Tibial artery (tissue), 4 donors: ENCODE measurements around the gene GPR176.

Source experiments
- DNase-seq, 2 donors: peaks; one replicate each; pipeline ENCODE4 v3.0.0-alpha.2; 2019
- H3K27ac ChIP-seq, 2 donors: fragments of 200-600 bp; sonication (generic) in 1 of 2; 1 replicate in 1 of 2; 2 replicates in 1 of 2; pipeline ENCODE4 v1.5.1; 2018 to 2019; ENCODE audit warnings: mild to moderate bottlenecking in 1 of 2
- H3K27me3 ChIP-seq, 2 donors: fragments of 200-600 bp; sonication (generic) in 1 of 2; one replicate each; pipeline versions ENCODE4 v1.5.1 to v1.6.0; 2016 to 2019
- H3K36me3 ChIP-seq, 3 donors: fragments of 200-600 bp; sonication (generic) in 2 of 3; one replicate each; pipeline ENCODE4 v1.5.1; 2016 to 2019; ENCODE audit warnings: mild to moderate bottlenecking in 2 of 3
- H3K4me1 ChIP-seq, 4 donors: fragments of 200-600 bp; sonication (generic) in 2 of 4; 1 replicate in 3 of 4; 2 replicates in 1 of 4; pipeline ENCODE4 v1.5.1; 2016 to 2019
- H3K4me3 ChIP-seq, 2 donors: fragments of 200-600 bp; sonication (generic) in 1 of 2; 1 replicate in 1 of 2; 2 replicates in 1 of 2; pipeline ENCODE4 v1.5.1; 2018 to 2019; ENCODE audit warnings: mild to moderate bottlenecking in 2 of 2
- H3K9me3 ChIP-seq, 3 donors: fragments of 200-600 bp; sonication (generic) in 1 of 3; one replicate each; pipeline ENCODE4 v1.5.1; 2016 to 2019
- CTCF ChIP-seq, 2 experiments: fragments of 200-600 bp in 1 of 2; fragments of 450-650 bp in 1 of 2; IDR thresholded peaks; one replicate each; pipeline ENCODE4 v1.5.1; 2017 to 2019; ENCODE audit warnings: antibody characterized with exemption in 2 of 2, mild to moderate bottlenecking in 1 of 2, moderate library complexity in 1 of 2
- intact Hi-C: fragments of 100-400 bp; cut with DNase I; formaldehyde crosslinking; loops from one replicate; pipeline ENCODE4 v1.15.0; 2023; ENCODE audit warnings: low total_unique reads

GPR176 gene

GRCh38 chr15:39924437-39924836 lies 4.4 kb upstream of the GPR176 start:
- Histone ChIP-seq H3K27me3 (no peaks in the 10 kb centered on the region), H3K27ac (no peak overlapping the region), H3K4me3 (no peak overlapping the region), H3K9me3 (no peaks in the 10 kb centered on the region), H3K36me3 (no peaks in the 10 kb centered on the region), H3K4me1 (peaks cover 0 to 4% (median 0%) of the 10 kb centered on the region in 4 donors)
- DNase-seq: no peak
- intact Hi-C loops: no loop called here
- no peak for TF ChIP-seq CTCF (IDR thresholded peaks at IDR 0.05)

- H3K4me1 ChIP-seq: peaks cover 0 to 17% (median 4%) of the 10 kb centered on the region in 4 donors
- H3K4me3 ChIP-seq: no peak overlapping the region
- H3K27ac ChIP-seq: peak overlapping the region; percentile 45 to 89
- intact Hi-C loops: no loop called here
- TF ChIP-seq CTCF (IDR thresholded peaks at IDR 0.05): no peak
- no peaks in the 10 kb centered on the region for H3K27me3 ChIP-seq
- H3K9me3 ChIP-seq: no peaks in the 10 kb centered on the region
- peak in 1 of 2 donors; percentile 27 for DNase-seq
- H3K36me3 ChIP-seq: no peaks in the 10 kb centered on the region
Measured at GRCh38 chr15:39922462-39923092, 2.5 kb upstream of the GPR176 start.

GRCh38 chr15:39921274-39921638 lies 1.2 kb upstream of the GPR176 start:
- H3K27me3 ChIP-seq: no peaks in the 10 kb centered on the region
- intact Hi-C loops: no loop called here
- H3K4me3 ChIP-seq: peak overlapping the region; percentile 60 to 64
- H3K36me3 ChIP-seq: no peaks in the 10 kb centered on the region
- H3K4me1 ChIP-seq: peaks cover 0 to 23% (median 4%) of the 10 kb centered on the region in 4 donors
- peak overlapping the region; percentile 86 to 89 for H3K27ac ChIP-seq
- no peak for DNase-seq
- no peaks in the 10 kb centered on the region for H3K9me3 ChIP-seq
- TF ChIP-seq CTCF (IDR thresholded peaks at IDR 0.05): no peak

GRCh38 chr15:39920510-39921273 lies 626 bp upstream of the GPR176 start:
- peak overlapping the region; percentile 86 to 89 for H3K27ac ChIP-seq
- intact Hi-C loops: no loop called here
- no peaks in the 10 kb centered on the region for H3K36me3 ChIP-seq
- H3K27me3 ChIP-seq: no peaks in the 10 kb centered on the region
- H3K9me3 ChIP-seq: no peaks in the 10 kb centered on the region
- peak overlapping the region; percentile 60 to 64 for H3K4me3 ChIP-seq
- peak; percentile 73 to 89 for DNase-seq
- peaks cover 0 to 23% (median 4%) of the 10 kb centered on the region in 4 donors for H3K4me1 ChIP-seq
- TF ChIP-seq CTCF (IDR thresholded peaks at IDR 0.05): no peak

GRCh38 chr15:39919411-39919747 lies 687 bp downstream of the GPR176 start:
- no peaks in the 10 kb centered on the region for H3K27me3 ChIP-seq
- H3K4me1 ChIP-seq: peaks cover 0 to 23% (median 4%) of the 10 kb centered on the region in 4 donors
- no peaks in the 10 kb centered on the region for H3K9me3 ChIP-seq
- DNase-seq: peak in 1 of 2 donors; percentile 23
- H3K4me3 ChIP-seq: peak overlapping the region; percentile 60 to 64
- TF ChIP-seq CTCF (IDR thresholded peaks at IDR 0.05): no peak
- intact Hi-C loops: no loop called here
- peak overlapping the region; percentile 86 to 89 for H3K27ac ChIP-seq
- no peaks in the 10 kb centered on the region for H3K36me3 ChIP-seq
